NT2/D1 (cell line): ENCODE results near the gene DAPK2.

Experiments
- DNase-seq: peaks from one replicate; pipeline ENCODE4 v3.0.0-alpha.2; 2011; ENCODE audit warnings: low read depth, low spot score
- H3K27me3 ChIP-seq: 2 replicates; pipeline ENCODE4 v1.6.0; 2011; ENCODE audit warnings: mild to moderate bottlenecking; ENCODE audit not compliant: insufficient read length, insufficient read depth
- H3K36me3 ChIP-seq: 2 replicates; pipeline ENCODE4 v1.6.1; 2011; ENCODE audit warnings: mild to moderate bottlenecking, low read length, mixed read lengths; ENCODE audit not compliant: insufficient read depth, insufficient read length
- H3K4me1 ChIP-seq: 2 replicates; pipeline ENCODE4 v1.5.1; 2011; ENCODE audit not compliant: insufficient read depth, insufficient read length
- H3K4me3 ChIP-seq: 2 replicates; pipeline ENCODE4 v1.5.1; 2011; ENCODE audit warnings: low read depth; ENCODE audit not compliant: insufficient read length
- H3K9ac ChIP-seq: 2 replicates; pipeline ENCODE4 v1.6.0; 2011; ENCODE audit warnings: low read depth; ENCODE audit not compliant: insufficient read length
- H3K9me3 ChIP-seq: 2 replicates; pipeline ENCODE4 v1.5.1; 2011; ENCODE audit warnings: mild to moderate bottlenecking, low read length; ENCODE audit not compliant: insufficient read depth
- SUZ12 ChIP-seq: IDR thresholded peaks from 2 replicates; pipeline ENCODE4 v1.6.1; 2011; ENCODE audit not compliant: insufficient read length, insufficient read depth; ENCODE audit errors: extremely low read depth
- YY1 ChIP-seq: IDR thresholded peaks from 2 replicates; pipeline ENCODE4 v1.6.1; 2011; ENCODE audit not compliant: insufficient read length, insufficient read depth
- ZNF274 ChIP-seq: IDR thresholded peaks from 2 replicates; pipeline ENCODE4 v1.6.1; 2011; ENCODE audit warnings: mild to moderate bottlenecking, low read depth, low read length

DAPK2 gene

DNA sequence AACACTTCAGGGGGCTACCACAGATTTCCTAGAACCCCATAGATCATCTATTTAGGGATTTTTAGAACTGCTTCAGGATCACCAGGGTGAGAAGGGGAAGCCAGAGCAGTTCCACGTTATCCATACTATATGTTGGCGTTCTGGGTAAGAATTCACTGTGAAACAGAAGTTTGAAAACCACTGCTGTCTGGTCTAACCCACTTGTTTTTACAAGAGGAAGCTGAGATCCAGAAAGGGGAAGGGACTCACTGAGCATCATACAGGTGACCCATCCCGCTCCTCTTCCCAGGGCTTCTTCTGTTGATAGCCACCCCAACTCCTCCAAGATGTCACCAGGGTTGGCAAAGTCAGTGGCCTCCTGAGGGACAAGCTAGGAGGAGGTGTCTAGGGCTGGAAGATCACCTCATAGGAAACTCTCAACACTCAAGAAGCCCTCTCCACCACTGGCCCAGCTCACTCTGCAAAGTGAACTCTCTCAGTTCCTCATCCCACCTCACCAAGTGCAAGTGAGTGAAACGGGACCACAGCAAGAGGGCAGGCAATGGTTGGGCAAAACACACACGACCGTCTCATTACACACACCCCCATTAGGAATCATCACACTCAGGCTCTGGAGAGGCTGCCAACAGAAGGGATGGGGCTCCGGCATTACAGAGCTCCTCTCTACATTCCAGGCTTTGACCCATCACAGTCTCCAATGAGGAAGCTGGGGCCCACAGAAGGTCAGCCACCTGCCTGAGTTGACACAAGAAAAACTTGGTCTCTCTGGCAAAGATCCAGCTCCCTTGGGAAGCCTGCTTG is 1.8 kb downstream of the DAPK2 start:
- Histone ChIP-seq H3K27me3 (peaks cover 37% of the 10 kb centered on the region), H3K4me1 (peaks cover 7% of the 10 kb centered on the region), H3K9me3 (no peaks in the 10 kb centered on the region), H3K36me3 (no peaks in the 10 kb centered on the region), H3K9ac (no peak overlapping the region), H3K4me3 (no peak overlapping the region)
- no peak for DNase-seq
- TF ChIP-seq ZNF274 (no peak), SUZ12 (no peak)

- peak; percentile 32 for DNase-seq
- Histone ChIP-seq H3K36me3 (no peaks in the 10 kb centered on the region), H3K27me3 (no peaks in the 10 kb centered on the region), H3K4me1 (no peaks in the 10 kb centered on the region), H3K9me3 (no peaks in the 10 kb centered on the region), H3K4me3 (no peak overlapping the region), H3K9ac (no peak overlapping the region)
- TF ChIP-seq ZNF274, result no peak
- TF ChIP-seq SUZ12, result no peak
- TF ChIP-seq YY1, result no peak
These were observed 7.2 kb downstream of the DAPK2 start for GRCh38 chr15:64038878-64039610.

- no peaks in the 10 kb centered on the region for H3K4me1 ChIP-seq
- H3K9me3 ChIP-seq, result no peaks in the 10 kb centered on the region
- H3K36me3 ChIP-seq, result no peaks in the 10 kb centered on the region
- TF ChIP-seq YY1 (no peak), ZNF274 (no peak), SUZ12 (no peak)
- no peaks in the 10 kb centered on the region for H3K27me3 ChIP-seq
- H3K4me3 ChIP-seq, result no peak overlapping the region
- no peak overlapping the region for H3K9ac ChIP-seq
- DNase-seq, result no peak
These were observed 8.3 kb downstream of the DAPK2 start for GRCh38 chr15:64037966-64038365.

- Histone ChIP-seq H3K9me3 (no peaks in the 10 kb centered on the region), H3K9ac (no peak overlapping the region), H3K27me3 (no peaks in the 10 kb centered on the region), H3K36me3 (no peaks in the 10 kb centered on the region), H3K4me3 (no peak overlapping the region), H3K4me1 (no peaks in the 10 kb centered on the region)
- no peak for DNase-seq
- no peak for TF ChIP-seq ZNF274
- TF ChIP-seq SUZ12, result no peak
- TF ChIP-seq YY1, result no peak
These were observed 9.2 kb downstream of the DAPK2 start for GRCh38 chr15:64037116-64037515.

- H3K27me3 ChIP-seq, result no peaks in the 10 kb centered on the region
These were observed 10.8 kb downstream of the DAPK2 start for GRCh38 chr15:64035525-64035924.

DNA sequence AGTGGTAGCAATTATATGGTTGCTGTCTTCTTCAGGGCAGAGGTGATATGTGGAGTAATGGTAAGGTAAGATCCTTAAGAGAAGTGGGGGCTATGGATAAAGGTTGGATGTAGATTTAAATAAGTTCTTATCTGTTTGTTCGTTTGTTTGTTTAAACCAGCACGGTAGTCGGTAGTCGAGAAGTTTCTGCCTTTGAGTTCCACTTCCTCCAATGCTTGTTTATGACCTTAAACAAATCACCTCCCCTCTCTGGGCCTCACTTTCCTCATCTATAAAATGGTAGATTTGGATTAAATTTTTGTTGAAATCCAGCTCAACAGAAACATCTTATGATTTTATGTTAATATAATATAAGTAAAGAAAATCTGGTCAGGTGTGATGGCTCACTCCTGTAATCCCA is 11.8 kb downstream of the DAPK2 start:
- Histone ChIP-seq H3K27me3 (no peaks in the 10 kb centered on the region), H3K36me3 (no peaks in the 10 kb centered on the region), H3K4me3 (no peak overlapping the region), H3K4me1 (peaks cover 3% of the 10 kb centered on the region), H3K9me3 (no peaks in the 10 kb centered on the region), H3K9ac (no peak overlapping the region)
- DNase-seq, result no peak
- TF ChIP-seq YY1 (no peak), ZNF274 (no peak), SUZ12 (no peak)

More at GRCh38 chr15:64035525-64035924, 10.8 kb downstream of the DAPK2 start:
- no peak for DNase-seq
- Histone ChIP-seq H3K9me3 (no peaks in the 10 kb centered on the region), H3K4me1 (no peaks in the 10 kb centered on the region), H3K9ac (no peak overlapping the region), H3K4me3 (no peak overlapping the region), H3K36me3 (no peaks in the 10 kb centered on the region)
- TF ChIP-seq YY1, result no peak
- TF ChIP-seq ZNF274, result no peak
- TF ChIP-seq SUZ12, result no peak

GRCh38 chr15:64032329-64032728 is 14.0 kb downstream of the DAPK2 start:
- H3K4me3 ChIP-seq, result no peak overlapping the region
- H3K36me3 ChIP-seq, result no peaks in the 10 kb centered on the region
- H3K9ac ChIP-seq, result no peak overlapping the region
- no peaks in the 10 kb centered on the region for H3K27me3 ChIP-seq
- no peak for DNase-seq
- H3K4me1 ChIP-seq, result peaks cover 7% of the 10 kb centered on the region
- no peaks in the 10 kb centered on the region for H3K9me3 ChIP-seq
- TF ChIP-seq YY1, result no peak
- no peak for TF ChIP-seq SUZ12
- no peak for TF ChIP-seq ZNF274
